ENCODE measurements around the gene CLCN3. TPM values are rescaled to one million over a fixed set of nuclear protein-coding genes. Genes with fewer than 3 reads are reported as not detected.
A peak's percentile ranks its signal among the peaks of the same experiment; 100 is the strongest.

The CLCN3 gene
- total and polyA plus RNA-seq, 2 of the 13 experiments (the other 11 are each of a cell fraction or from before 2014, with no cell fraction given) = 13.6 to 23.7 TPM

DNA sequence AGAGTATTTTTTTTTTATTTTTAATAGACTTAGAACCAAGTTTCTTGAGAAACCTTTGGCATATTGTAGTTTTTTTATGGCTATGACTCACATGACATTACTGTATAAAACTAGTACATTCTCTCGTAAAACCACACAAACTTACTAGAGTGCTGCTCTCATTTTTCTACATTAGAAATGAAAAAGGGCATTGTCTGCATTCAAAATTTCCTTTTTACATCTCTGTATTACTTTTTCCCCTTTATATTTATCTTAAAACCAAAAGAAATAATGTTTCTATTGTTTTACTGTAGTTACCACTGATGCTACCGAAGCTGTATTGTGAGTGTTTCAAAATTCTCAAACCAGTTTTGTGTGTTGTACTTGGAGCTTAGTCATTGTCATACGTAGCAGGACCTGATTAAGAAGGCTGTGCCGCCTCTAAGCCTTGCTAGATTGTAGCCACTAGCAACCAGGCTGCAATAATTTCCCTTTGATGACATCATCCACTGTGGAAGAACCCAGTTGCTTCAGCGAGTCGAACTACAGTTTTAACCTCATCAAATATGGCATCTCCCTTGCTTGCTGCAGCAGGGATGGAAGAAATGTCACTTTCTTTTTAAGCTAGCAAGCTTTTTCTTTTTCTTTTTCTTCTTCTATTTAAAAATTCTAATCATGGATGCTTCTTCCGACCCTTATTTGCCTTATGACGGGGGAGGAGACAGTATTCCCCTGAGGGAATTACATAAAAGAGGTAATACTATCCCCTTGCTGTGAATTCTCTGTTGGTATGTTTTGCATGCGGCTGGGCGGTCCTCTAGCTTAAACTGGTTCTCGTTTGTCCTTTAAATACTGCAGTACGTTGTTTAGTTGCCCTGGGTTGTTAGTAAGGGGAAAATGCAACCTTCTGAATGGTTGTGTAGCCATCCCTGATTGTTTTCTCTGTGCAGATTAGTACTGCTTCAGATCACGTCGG is 39.6 kb downstream of the CLCN3 start (continued):
- TF ChIP-seq ZBTB21 (CRISPR knock-in tag; IDR thresholded peaks at IDR 0.05) (peak; percentile 85), TMF1 (CRISPR knock-in tag; IDR thresholded peaks at IDR 0.05; ENCODE audit: low read depth) (no peak), KMT2B (CRISPR knock-in tag; IDR thresholded peaks at IDR 0.05) (no peak), ZKSCAN1 (IDR thresholded peaks at IDR 0.05; ENCODE audit: low read length) (no peak), NR2F6 (IDR thresholded peaks at IDR 0.05) (no peak), NR2F6 (CRISPR knock-in tag; IDR thresholded peaks at IDR 0.05) (no peak), ATM (IDR thresholded peaks at IDR 0.05; ENCODE audit: borderline replicate concordance) (no peak), GABPA (IDR thresholded peaks at IDR 0.05; ENCODE audit: low read depth, low read length) (no peak), GABPA (CRISPR knock-in tag; IDR thresholded peaks at IDR 0.05; ENCODE audit: low read depth) (no peak), LCORL (IDR thresholded peaks at IDR 0.05) (no peak), LCORL (CRISPR knock-in tag; IDR thresholded peaks at IDR 0.05) (no peak), ISX (CRISPR knock-in tag; conservative IDR thresholded peaks at IDR 0.05) (no peak), NR1H2 (CRISPR knock-in tag; IDR thresholded peaks at IDR 0.05; ENCODE audit: borderline replicate concordance, low read depth) (no peak), HDAC2 (CRISPR knock-in tag; IDR thresholded peaks at IDR 0.05) (peak; percentile 33; the same call in 1 of the 2 replicates), STAG1 (CRISPR knock-in tag; IDR thresholded peaks at IDR 0.05) (no peak), YEATS4 (CRISPR knock-in tag; IDR thresholded peaks at IDR 0.05; ENCODE audit: borderline replicate concordance) (0 out of 2 replicates have a peak, but pooled peaks have one; percentile 22), NR3C1 (CRISPR knock-in tag; IDR thresholded peaks at IDR 0.05) (no peak), NFE2L2 (IDR thresholded peaks at IDR 0.05; ENCODE audit: low read length) (peak; percentile 25; the same call in 1 of the 2 replicates), PRPF4 (IDR thresholded peaks at IDR 0.05; ENCODE audit: low read depth, low read length, poor library complexity, severe bottlenecking) (no peak), GABPB1 (CRISPR knock-in tag; IDR thresholded peaks at IDR 0.05) (no peak), RFXAP (CRISPR knock-in tag; IDR thresholded peaks at IDR 0.05; ENCODE audit: borderline replicate concordance) (no peak), SMARCC2 (IDR thresholded peaks at IDR 0.05) (no peak), DNMT1 (CRISPR knock-in tag; IDR thresholded peaks at IDR 0.05) (no peak), CBFB (CRISPR knock-in tag; IDR thresholded peaks at IDR 0.05) (no peak), ZNF546 (CRISPR knock-in tag; conservative IDR thresholded peaks at IDR 0.05) (no peak), ZNF720 (CRISPR knock-in tag; IDR thresholded peaks at IDR 0.05) (no peak), AKAP8 (CRISPR knock-in tag; IDR thresholded peaks at IDR 0.05) (no peak)
- TF ChIP-seq, protein P1, sequence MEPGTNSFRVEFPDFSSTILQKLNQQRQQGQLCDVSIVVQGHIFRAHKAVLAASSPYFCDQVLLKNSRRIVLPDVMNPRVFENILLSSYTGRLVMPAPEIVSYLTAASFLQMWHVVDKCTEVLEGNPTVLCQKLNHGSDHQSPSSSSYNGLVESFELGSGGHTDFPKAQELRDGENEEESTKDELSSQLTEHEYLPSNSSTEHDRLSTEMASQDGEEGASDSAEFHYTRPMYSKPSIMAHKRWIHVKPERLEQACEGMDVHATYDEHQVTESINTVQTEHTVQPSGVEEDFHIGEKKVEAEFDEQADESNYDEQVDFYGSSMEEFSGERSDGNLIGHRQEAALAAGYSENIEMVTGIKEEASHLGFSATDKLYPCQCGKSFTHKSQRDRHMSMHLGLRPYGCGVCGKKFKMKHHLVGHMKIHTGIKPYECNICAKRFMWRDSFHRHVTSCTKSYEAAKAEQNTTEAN (CRISPR knock-in tag; conservative IDR thresholded peaks at IDR 0.05) = no peak
- TF ChIP-seq, protein P2, sequence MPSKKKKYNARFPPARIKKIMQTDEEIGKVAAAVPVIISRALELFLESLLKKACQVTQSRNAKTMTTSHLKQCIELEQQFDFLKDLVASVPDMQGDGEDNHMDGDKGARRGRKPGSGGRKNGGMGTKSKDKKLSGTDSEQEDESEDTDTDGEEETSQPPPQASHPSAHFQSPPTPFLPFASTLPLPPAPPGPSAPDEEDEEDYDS (CRISPR knock-in tag; IDR thresholded peaks at IDR 0.05) = no peak
- TF ChIP-seq, protein P3, sequence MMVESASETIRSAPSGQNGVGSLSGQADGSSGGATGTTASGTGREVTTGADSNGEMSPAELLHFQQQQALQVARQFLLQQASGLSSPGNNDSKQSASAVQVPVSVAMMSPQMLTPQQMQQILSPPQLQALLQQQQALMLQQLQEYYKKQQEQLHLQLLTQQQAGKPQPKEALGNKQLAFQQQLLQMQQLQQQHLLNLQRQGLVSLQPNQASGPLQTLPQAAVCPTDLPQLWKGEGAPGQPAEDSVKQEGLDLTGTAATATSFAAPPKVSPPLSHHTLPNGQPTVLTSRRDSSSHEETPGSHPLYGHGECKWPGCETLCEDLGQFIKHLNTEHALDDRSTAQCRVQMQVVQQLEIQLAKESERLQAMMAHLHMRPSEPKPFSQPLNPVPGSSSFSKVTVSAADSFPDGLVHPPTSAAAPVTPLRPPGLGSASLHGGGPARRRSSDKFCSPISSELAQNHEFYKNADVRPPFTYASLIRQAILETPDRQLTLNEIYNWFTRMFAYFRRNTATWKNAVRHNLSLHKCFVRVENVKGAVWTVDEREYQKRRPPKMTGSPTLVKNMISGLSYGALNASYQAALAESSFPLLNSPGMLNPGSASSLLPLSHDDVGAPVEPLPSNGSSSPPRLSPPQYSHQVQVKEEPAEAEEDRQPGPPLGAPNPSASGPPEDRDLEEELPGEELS (CRISPR knock-in tag; IDR thresholded peaks at IDR 0.05) = no peak
- TF ChIP-seq, protein P4, sequence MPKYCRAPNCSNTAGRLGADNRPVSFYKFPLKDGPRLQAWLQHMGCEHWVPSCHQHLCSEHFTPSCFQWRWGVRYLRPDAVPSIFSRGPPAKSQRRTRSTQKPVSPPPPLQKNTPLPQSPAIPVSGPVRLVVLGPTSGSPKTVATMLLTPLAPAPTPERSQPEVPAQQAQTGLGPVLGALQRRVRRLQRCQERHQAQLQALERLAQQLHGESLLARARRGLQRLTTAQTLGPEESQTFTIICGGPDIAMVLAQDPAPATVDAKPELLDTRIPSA (CRISPR knock-in tag; IDR thresholded peaks at IDR 0.05; ENCODE audit: borderline replicate concordance) = no peak

Measured in HepG2 (cell line).